ENCODE data around the gene CBX3.
"Not testable (repeated sequence)": the region's sequence is repeated elsewhere in the genome, so short reads cannot be mapped to it uniquely, and the experiment has no call there.

Gene CBX3

DNA sequence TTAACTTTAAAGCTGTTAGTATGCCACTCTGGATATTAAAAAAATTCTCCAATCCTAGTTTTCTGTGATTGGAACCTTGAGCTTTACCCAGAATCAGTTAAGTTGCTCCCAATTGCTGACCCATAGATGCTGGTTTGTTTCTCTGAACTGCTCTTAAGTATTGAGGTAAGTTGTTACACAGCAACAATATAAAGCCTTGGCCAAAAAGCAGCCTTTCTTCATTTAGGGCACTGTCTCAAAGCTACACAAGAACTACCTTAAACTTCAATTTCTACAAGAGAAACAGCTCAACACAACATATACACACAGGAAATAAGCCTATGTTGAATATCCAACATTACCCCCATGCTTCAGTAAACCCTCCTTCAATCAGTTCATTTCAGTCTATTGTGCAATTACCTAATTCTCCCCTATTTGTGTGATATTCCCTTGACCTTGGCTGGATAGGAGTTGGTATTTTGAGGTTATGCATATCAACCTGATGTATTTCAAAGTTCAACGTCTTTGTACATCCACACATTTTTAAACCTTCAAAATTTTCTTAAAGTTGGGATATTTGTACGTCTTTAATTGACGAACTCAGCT is 12.5 kb upstream of the CBX3 start:
- DNase-seq = no peak

DNA sequence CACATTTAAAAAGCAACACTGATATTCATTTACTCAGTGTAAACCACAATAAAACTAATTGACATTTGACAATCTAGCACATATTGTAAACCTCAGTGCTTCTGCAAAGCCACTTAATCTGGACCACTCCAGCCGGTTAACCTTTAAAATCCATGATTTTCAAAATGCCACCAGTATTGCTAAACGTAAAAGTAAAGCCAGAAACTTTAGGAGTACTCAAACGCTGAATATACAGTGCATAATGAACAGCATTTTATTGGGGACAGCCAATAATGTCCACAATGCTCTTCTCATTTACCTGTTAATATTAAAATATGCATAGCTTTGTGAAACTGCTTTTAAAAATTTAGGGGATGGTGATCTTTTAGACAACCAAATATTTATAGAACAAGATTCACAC is 11.8 kb upstream of the CBX3 start:
- DNase-seq = no peak

DNA sequence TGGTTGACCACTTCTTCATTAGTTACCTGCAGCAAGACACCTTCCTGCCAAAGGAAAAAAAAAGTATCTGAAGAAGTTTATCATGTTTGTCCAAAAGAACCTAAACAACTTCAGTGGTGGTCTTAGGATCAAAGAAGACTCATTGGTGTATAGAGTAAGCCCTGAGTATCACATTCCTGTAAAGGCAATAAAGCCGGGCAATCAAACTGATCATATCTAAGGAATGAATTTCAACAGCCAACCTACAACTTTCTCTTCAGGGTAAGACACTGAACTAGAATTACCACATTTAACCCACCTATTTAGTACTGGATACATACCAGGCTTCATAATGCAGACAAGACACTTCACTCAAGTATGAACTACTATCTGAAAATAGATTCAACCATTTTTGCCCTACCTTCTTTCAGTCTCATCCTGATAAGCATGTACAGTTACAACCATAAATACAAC is 11.1 kb upstream of the CBX3 start:
- no peak for DNase-seq

DNA sequence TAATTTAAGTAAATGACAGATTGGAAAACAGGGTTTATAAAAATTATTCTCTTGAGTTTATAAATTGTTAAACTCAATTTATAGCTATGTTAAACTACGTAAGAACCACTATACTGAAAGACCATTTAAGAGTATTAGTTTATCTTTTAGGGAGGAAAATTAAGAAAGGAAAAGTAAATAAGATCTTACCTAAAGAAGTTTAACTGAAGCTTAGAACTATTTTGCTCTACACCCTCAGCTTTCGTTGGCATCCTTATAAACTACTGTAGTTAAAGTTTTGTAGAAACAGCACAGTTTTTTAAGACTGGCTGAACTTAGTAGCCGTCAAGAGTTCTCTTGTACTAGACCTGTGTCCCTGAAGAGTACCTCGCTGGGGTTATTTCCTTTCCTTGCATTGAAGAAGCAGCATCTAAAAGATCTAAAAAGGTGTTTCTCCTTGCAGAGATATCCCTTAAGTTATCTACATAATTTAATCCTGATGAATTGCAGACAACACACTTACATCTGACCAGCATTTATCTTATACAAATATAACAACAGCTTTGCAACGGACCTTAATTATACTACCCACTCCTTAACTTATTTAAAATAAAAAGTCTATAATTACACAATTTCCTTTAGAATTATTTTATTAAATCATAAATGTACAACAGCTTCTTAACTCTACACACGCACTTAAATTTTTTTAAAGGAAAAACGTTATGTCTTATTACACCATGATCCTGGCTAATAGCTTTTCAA is 10.1 kb upstream of the CBX3 start:
- no peak for DNase-seq

DNA sequence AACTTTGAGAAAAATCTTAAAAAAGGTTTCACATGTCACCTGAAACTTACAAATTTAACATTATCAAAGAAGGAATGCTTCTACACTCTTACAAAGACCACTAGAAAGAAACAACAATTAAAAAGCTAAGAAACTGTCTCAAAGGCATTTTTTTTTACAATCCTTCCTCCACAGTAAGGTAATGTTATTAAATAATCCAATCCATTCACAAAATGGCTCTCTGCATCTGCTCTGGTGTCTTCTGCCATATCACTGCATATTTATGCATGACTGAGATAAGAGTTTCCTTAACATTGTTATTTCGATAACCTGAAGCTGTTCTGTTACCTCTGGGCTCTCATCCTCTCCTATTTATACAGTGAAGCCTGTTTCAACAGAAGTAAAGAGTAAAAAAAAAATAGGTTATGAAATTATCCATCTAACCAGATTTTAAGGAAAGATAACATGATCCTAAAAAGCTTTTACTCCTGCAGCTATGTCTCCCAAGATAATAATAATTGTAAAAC is 9.5 kb upstream of the CBX3 start:
- DNase-seq = no peak

DNA sequence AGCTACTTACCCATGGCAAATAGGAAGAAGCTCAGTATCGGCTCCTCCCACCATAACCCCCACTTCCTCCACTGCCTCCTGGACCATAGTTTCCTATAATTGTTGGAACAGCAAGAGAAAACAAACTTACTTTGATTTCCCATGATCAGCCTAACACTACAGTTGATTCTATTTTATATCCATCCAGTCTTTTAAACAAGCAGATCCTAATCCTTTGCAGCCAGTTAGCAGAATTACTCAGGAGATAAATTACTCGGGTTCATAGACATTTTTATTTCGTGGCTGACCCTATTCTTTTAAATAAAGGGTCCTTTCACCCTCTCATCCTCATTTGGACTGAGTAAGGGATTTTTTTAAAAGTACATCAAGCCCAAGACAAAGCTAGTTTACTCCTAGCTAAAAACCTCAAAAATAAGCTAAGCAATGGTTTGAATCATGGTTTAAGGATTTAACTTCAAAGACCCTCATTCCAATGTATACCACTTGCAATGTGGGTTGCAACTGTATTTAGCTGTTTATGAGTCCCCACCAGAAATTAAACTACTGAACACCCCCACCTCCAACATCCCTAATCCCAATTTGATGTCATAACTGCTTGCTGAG is 9.0 kb upstream of the CBX3 start:
- no peak for DNase-seq

DNA sequence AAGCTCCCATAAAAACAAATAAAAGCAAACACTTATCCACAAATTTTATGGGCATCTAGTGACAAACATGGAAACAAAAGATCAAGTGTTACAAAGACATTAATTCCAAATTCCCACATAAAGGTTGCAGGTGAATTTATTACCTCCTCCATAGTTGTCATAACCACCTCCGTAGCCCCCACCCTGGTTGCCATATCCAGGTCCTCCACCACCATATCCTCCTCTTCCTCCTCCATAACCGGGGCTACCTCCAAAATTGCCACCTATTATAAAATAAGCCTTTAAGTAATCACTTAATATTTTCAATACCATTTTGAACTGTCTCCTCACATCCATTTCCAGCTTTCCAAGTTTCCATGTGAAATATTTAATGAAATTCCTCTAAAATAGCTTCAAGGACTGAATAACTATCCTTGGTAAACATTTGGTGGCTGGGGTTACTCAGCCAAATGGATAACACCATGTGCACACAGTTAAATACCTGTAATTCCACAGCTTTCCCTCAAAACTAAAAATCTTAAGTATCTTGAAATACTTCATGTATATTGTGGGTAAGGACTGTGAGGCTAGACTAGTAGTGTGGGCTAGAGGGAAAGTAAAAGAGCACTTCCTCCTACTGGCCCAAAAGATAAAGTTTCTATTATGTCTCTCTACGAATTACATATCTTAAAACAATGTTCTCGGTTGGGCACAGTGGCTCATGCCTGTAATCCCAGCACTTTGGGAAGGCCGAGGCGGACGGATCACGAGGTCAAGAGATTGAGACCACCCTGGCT is 7.9 kb upstream of the CBX3 start:
- DNase-seq = no peak

DNA sequence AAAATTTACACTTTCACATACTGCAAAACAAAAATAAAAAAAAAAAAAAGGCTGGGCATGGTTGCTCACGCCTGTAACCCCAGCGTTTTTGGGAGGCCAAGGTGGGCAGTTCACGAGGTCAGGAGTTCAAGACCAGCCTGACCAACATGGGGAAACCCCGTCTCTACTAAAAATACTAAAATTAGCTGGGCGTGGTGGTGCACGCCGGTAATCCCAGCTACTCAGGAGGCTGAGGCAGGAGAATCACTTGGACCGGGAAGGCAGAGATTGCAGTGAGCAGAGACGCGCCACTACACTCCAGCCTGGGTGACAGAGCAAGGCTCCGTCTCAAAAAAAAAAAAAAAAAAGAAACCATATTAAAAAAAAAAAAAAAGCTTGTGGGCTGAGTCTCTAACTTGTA is 6.8 kb upstream of the CBX3 start:
- DNase-seq = not testable (repeated sequence)

DNA sequence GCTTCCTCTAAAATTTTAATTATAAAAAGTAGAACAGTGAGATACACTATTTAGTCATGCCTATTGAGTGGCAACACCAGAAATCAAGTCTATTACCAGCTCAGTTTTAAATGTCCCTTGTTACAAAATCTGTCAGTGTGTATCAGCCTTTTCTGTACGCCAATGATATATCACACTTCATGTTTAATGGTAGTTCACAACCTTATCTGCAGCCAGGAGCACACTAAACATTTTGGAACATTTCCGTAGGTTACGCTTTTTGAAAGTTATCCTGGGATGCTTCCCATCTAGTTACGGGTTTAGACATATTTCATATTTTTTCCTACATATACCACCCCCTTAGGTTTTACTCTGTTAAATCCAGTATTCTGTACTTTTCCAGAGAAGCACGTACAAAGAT is 6.4 kb upstream of the CBX3 start:
- no peak for DNase-seq

DNA sequence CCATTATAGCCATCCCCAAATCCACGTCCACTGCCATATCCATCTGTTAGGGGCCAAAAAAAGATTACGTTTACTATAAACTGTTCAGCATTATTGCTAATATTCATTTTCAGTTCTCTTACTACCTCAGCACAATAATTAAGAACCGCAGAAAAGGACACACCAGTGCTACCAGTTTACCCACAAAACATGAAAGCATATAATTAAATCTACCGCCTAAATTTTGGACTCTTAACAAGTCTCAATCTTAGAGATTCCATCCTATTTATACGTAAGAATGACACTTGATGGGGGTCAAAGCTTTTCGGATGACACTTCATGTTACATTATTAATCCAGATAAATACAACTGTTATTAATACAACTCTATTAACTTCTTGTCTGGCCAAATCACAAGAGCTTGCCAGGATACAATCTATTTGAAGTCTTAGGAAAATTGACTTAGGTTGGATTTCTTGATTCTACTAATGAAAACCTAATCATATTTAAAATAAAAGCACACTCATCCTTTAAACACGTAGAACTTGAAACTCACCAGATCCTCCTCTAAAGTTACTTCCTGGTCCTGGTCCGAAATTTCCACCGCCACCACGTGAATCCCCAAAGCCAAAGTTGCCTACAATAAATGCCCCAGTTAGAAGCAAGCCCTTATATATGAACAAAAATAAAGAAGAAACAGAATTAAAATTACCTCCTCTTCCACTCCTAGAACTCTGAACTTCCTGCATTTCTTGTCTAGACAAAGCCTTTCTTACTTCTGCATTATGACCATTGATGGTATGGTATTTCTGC is 5.5 kb upstream of the CBX3 start:
- DNase-seq = no peak

DNA sequence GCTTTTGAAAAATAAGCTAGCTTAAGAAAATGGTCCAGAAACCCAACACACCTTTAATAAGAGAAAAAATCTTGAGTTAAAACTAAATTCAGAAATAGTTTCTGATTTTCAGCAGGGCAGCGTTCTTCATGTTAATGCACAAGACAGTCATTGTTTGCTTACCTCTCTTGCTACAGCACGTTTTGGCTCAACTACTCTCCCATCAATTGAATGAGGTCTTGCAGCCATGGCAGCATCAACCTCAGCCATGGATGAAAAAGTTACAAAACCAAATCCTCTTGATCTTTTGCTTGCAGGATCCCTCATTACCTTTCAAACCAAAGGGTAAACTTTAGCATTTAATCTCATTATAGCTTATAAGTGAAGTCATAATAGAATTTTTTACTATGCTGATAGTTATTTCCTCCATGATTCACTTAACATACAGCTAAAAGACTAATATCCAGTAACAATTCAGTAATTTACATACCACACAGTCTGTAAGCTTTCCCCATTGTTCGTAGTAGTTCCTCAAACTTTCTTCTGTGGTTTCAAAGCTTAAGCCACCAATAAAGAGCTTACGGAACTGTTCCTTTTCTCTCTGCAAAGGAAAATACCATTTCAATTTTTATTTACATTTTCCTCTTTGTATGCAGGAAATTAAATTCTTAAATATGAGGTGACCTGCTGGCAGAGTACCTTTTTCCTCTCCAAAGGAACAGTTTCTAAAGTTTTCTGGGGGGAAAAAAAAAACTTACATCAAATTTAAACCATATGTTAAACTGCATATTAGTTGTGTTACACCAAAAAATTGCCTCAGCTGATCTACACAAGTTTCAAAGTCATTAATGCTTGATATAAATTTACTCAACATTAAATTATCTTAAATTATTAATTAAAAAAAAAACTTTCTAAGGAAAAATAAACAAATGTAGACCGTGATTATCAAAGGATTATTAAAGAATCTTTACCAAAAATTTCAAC is 4.1 kb upstream of the CBX3 start:
- no peak for DNase-seq

DNA sequence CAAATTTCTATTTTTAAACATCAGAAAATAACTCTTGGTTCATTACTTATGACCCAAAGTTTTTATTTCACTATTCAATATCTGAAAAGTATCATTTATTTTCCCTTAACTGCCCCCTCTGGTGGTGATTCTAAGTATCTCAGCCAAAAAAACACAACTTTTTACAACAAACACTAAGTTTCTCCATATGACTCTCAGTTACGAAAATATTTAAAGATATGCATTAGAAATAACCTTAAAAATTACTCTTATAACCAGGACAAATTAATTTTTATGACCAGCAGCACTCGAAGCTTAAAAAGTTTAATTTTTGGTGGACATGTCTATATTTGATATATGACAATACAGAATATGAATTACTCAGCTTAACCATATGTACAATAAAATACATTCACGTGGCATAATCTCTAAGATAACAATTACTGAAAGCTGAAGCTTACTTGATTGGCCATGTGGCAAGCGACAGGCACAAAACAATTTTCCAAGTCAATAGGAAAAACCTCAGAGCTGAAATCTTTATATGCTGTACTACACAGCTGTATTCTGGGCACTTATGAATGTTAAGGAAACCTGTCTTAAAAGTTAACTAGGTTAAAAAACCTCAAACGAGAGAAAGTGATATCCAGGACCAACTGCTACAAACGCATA is 3.3 kb upstream of the CBX3 start:
- no peak for DNase-seq

DNA sequence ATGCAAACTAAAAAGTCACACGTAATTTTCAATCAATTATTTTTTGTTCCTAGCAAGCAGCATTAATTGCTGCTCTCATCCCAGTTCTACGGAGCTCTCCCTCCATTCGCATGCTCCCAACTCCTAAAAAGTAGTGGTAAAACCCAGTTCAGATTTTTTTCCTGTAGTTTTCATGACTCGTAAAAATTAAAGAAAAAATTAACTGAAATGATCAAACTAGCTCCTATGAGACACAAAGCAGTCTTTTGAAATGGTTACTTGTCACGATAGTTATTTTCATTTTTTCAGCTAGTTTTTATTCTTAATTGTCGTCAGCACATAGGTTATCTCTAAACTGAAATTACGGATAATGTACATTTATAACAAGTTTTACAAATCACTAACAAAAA is 2.8 kb upstream of the CBX3 start:
- no peak for DNase-seq

DNA sequence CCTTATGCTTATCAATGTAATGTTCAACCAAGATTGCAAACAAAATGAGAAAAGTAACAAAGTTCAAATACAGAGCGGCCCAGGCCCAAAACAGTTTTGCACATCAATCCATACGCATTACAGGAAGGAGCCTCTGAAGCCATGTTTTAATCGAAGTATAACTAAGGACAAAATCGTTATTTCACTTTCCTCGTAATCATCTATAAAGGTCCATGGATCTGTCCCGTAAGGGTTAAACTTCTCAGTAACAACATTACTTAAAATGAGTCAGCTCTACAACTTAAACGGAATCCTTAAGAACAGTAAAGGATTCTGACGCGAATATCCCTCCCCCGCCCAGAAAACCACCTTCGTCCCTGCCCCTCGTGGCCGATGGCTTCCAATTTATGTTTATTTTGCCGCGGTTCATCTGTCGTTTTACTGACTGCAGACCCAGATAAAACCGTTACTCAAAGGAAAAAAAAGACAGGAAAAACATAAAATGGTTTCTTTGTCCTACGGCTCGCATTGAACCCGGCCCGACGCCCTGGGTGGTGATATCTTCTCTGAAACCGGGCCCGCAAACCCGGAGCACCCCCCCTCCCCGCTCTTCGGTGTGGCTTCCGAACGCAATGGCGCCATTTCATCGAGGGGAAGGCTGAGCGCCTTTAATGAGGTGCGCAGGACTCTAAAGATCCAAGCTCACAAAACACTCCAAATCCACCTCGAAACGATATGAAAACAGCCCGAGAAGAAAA is 2.1 kb upstream of the CBX3 start:
- DNase-seq = peak; percentile 46

DNA sequence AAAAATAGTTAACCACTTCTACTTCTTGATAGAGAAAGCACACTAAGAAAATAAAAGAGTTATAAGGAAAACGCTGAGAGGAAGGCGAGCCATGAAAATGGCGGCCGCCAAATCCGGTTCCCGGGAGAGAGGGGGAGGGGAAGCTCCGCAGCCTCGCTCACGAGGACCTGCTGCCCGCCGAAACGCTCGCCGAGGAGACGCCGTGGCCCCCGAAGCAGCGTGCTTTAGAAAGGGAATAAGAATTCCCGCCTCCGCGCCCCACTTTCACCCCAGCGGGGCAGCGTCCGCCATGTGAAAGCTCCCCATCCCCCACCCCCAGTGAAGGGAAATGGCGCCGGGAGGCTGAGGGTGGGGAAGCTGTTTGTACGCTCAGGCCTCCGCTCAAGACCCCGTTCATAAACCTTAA is 1.5 kb upstream of the CBX3 start:
- peak; percentile 48 for DNase-seq

DNA sequence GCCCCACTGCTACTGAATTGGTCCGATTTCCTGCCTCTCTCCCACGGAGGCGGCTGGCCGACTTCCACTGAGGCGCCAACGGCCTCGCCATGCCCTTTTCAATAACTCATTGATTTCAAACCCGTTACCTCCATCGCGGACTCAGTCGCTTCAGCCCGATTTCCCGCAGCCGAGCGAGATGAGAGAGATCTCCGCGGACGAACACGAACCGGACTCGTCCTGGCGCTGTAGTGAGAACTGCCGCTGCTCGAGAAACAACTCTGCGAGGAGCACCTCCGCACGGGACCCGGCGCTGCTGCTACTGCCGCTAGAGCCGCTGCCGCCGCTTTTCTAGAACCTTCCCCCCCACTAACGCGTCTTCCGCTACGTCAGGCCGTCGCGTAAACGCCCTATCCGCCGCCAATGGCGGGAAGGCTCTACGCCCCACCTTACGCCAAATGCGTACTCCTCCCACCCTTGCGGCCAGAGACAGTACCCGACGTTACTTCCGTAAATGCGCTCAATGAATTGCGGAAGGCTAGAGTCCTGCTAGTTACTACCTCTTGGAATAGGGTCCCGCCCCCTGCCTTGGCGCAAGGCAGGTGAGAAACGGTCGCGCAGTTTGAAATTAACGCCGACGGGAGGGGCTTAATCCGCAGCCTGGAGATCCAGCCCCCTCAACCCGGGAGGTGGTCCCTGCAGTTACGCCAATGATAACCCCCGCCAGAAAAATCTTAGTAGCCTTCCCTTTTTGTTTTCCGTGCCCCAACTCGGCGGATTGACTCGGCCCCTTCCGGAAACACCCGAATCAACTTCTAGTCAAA is 900 bp upstream of the CBX3 start, which contains the start of gene HNRNPA2B1:
HNRNPA2B1 (minus strand) TSS at position 303 of the 803 bp plus-strand sequence; CDS start at position 134, 169 bp downstream.
- DNase-seq = peak; percentile 97

DNA sequence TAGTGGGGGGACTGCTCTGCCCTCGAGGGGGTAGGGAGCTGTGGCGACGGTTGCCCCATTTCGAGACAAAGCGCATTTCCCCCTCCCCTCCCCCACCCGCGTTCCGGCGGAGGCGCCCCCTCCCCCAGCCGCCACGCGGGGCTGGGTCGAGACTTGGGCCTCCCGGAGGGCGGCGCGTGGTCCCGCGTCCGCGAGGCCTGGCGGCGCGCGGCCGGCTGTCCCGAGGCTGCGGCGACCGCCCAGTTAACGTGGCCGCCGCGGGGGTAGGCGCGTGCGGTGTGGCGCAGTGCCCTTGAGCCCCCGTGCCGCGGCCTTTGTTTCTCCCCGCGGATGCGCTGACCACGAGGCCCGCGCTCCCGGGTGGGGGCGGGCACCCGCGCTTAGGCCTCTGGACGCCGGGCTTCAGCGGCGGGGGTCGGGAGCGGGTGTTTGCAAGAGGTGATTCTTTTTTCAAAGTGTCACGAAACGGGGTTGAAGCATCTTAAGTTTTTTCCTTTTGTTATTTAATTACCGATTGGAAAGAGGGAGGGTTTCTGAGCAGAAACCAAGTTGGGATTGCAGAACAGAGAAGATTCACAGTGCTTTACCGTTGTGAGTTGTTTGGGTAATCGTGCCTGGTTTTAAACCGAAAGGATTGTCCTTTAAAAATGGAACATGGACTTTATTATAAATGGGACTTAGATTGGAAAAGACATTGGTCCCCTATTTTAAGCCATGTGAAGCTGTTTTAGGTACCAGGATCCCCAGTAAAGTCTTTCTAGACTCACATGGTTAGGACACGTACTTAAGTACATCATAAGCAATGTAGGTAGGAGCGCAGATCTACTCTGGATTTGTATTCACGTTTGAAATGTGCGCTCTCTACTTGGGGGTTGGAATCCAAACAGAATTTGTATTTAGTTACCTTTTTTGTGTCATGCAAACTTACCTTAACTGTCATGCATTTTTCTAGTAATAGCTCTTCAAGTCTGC is 760 bp downstream of the CBX3 start:
- DNase-seq = no peak

DNA sequence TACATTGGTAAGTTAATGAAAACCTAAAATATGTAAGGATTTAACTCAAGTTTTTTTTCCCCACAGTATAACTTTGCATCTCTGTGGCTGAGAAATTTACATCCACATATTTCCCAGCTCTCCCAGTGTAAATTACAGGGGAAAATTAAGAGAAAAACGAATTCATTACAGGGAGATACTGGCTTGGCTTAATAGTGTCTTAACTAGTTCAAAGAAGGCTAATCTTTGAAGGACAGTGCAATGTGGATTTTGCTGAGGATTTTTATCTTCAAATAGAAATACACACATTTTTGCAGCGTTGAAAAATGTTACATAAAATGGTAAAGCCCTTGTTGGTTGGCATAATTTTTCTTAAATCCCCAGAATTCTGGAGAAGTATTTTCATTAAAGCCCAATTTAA is 1.5 kb downstream of the CBX3 start:
- DNase-seq = no peak
